CD14-positive monocyte (primary cell): ENCODE data around the gene UBR2. TPM values are rescaled to one million over a fixed set of nuclear protein-coding genes. Genes with fewer than 3 reads are reported as not detected.

ENCODE experiments used
- DNase-seq, 3 donors: peaks; one replicate each; pipeline ENCODE4 v3.0.0-alpha.2; 2011 to 2022
- H2AFZ ChIP-seq: 2 replicates; pipeline ENCODE4 v1.6.0; 2012; ENCODE audit warnings: mild to moderate bottlenecking, low read depth, low read length, inconsistent platforms; ENCODE audit not compliant: insufficient read depth, poor library complexity, severe bottlenecking
- H3K27ac ChIP-seq, 2 donors: 1 replicate in 1 of 2; 2 replicates in 1 of 2; pipeline ENCODE4 v1.5.1; 2012 to 2013; ENCODE audit warnings: low read length in 2 of 2, control low read depth in 1 of 2, inconsistent platforms in 1 of 2, low read depth in 1 of 2, mild to moderate bottlenecking in 1 of 2
- H3K27me3 ChIP-seq, 2 donors: one replicate each; pipeline versions ENCODE4 v1.6.0 to v1.6.1; 2011 to 2013; ENCODE audit warnings: low read length in 2 of 2; ENCODE audit not compliant: control insufficient read depth in 2 of 2, insufficient read depth in 2 of 2
- H3K36me3 ChIP-seq, 2 donors: replicated peaks in 1 of 2; 1 replicate in 1 of 2; 2 replicates in 1 of 2; pipeline versions ENCODE4 v1.5.1 to v1.6.1; 2012 to 2013; ENCODE audit warnings: low read length in 2 of 2, control low read depth in 1 of 2, inconsistent platforms in 1 of 2, mild to moderate bottlenecking in 1 of 2; ENCODE audit not compliant: insufficient read depth in 2 of 2, control insufficient read depth in 1 of 2
- H3K4me1 ChIP-seq, 2 donors: 1 replicate in 1 of 2; 2 replicates in 1 of 2; pipeline versions ENCODE4 v1.5.1 to v1.6.1; 2012 to 2013; ENCODE audit warnings: low read length in 2 of 2, control low read depth in 1 of 2, inconsistent platforms in 1 of 2, mild to moderate bottlenecking in 1 of 2, moderate library complexity in 1 of 2; ENCODE audit not compliant: insufficient read depth in 2 of 2, control insufficient read depth in 1 of 2
- H3K4me2 ChIP-seq: replicated peaks from 2 replicates; pipeline ENCODE3; 2012; ENCODE audit warnings: low read length, moderate library complexity, mild to moderate bottlenecking; ENCODE audit not compliant: poor library complexity, severe bottlenecking; ENCODE audit errors: extremely low read depth
- H3K4me3 ChIP-seq, 3 experiments: fragments of 200-600 bp in 1 of 3; sonication (generic) in 1 of 3; replicated peaks in 1 of 3; 1 replicate in 2 of 3; 2 replicates in 1 of 3; pipeline ENCODE4 v1.5.1; 2011 to 2013; ENCODE audit warnings: low read length in 3 of 3, mild to moderate bottlenecking in 3 of 3, control low read depth in 2 of 3, low read depth in 2 of 3, inconsistent platforms in 1 of 3, moderate library complexity in 1 of 3
- H3K79me2 ChIP-seq: 2 replicates; pipeline ENCODE4 v1.6.0; 2012; ENCODE audit warnings: mild to moderate bottlenecking, control low read depth, inconsistent platforms, low read length, moderate library complexity; ENCODE audit not compliant: insufficient read depth
- H3K9ac ChIP-seq: 2 replicates; pipeline ENCODE4 v1.6.0; 2017; ENCODE audit warnings: low read length, mild to moderate bottlenecking; ENCODE audit not compliant: insufficient read depth, poor library complexity, severe bottlenecking
- H3K9me3 ChIP-seq, 2 donors: replicated peaks in 1 of 2; 1 replicate in 1 of 2; 2 replicates in 1 of 2; pipeline versions ENCODE4 v1.5.1 to v1.6.1; 2012 to 2013; ENCODE audit warnings: low read length in 2 of 2, control low read depth in 1 of 2; ENCODE audit not compliant: control insufficient read depth in 1 of 2, insufficient read depth in 1 of 2
- H4K20me1 ChIP-seq: 2 replicates; pipeline ENCODE4 v1.6.0; 2012; ENCODE audit warnings: mild to moderate bottlenecking, low read length, control low read depth, moderate library complexity; ENCODE audit not compliant: insufficient read depth
- H3K27ac Mint-ChIP-seq, 7 donors: one replicate each; pipeline ENCODE4 v1.8.0; 2020; ENCODE audit warnings: mild to moderate bottlenecking in 7 of 7, mixed read lengths in 7 of 7, moderate library complexity in 6 of 7, inconsistent platforms in 2 of 7
- H3K27me3 Mint-ChIP-seq, 3 donors: one replicate each; pipeline ENCODE4 v1.8.0; 2021 to 2022; ENCODE audit warnings: low read depth in 3 of 3, mild to moderate bottlenecking in 3 of 3, mixed read lengths in 3 of 3, moderate library complexity in 3 of 3, inconsistent platforms in 1 of 3
- H3K36me3 Mint-ChIP-seq, 2 donors: one replicate each; pipeline ENCODE4 v1.8.0; 2020; ENCODE audit warnings: mixed read lengths in 2 of 2, inconsistent platforms in 1 of 2, mild to moderate bottlenecking in 1 of 2
- H3K4me1 Mint-ChIP-seq: one replicate; pipeline ENCODE4 v1.8.0; 2020; ENCODE audit warnings: mild to moderate bottlenecking, mixed read lengths
- H3K4me3 Mint-ChIP-seq, 2 donors: one replicate each; pipeline ENCODE4 v1.8.0; 2020; ENCODE audit warnings: mild to moderate bottlenecking in 2 of 2, mixed read lengths in 2 of 2, moderate library complexity in 1 of 2
- H3K9me3 Mint-ChIP-seq, 7 donors: one replicate each; pipeline ENCODE4 v1.8.0; 2020 to 2022; ENCODE audit warnings: mixed read lengths in 7 of 7, mild to moderate bottlenecking in 6 of 7, moderate library complexity in 6 of 7, inconsistent platforms in 2 of 7
- CTCF ChIP-seq: fragments of 200-600 bp; IDR thresholded peaks from one replicate; pipeline ENCODE4 v1.8.0; 2022; ENCODE audit warnings: antibody characterized with exemption, mild to moderate bottlenecking
- WGBS: methylation state at CpG from one replicate; pipeline ENCODE4 v1.1.5; 2013; ENCODE audit warnings: missing lambda C conversion rate; ENCODE audit not compliant: insufficient coverage; 5-methylcytosine and 5-hydroxymethylcytosine counted together
- intact Hi-C, 2 donors: fragments of 100-400 bp; cut with micrococcal nuclease; formaldehyde crosslinking; loops; one replicate each; pipeline versions ENCODE4 v1.15.0 to v1.15.1; 2023
- polyA plus RNA-seq, 3 donors: library from polyadenylated mRNA; depleted of rRNA in 1 of 3; unstranded in 2 of 3; stranded (reverse) in 1 of 3; fragments of 300-500 nt in 2 of 3; fragments of >200 nt in 1 of 3; fragmentation: Illumina TruSeq in 2 of 3; gene quantifications; 1 replicate in 2 of 3; 2 replicates in 1 of 3; pipeline ENCODE4 v1.2.3, GENCODE V29; 2012 to 2021

The UBR2 gene
- polyA plus RNA-seq, 3 donors: 9.0 to 17.8 (median 12.8) TPM

- H3K27me3 ChIP-seq: no peaks in the 10 kb centered on the region
- peaks cover 62% of the 10 kb centered on the region for H3K79me2 ChIP-seq
- DNase-seq: no peak
- no peak for TF ChIP-seq CTCF
- no peak overlapping the region for H3K4me2 ChIP-seq
- peaks cover 12 to 13% of the 10 kb centered on the region in 2 donors for H3K4me1 ChIP-seq
- H2AFZ ChIP-seq: no peak overlapping the region
- Mint-ChIP-seq H3K27ac (peak overlapping the region in 1 of 7 donors; percentile 38), H3K4me1 (peaks cover 21% of the 10 kb centered on the region), H3K27me3 (peaks cover 0 to 2% (median 0%) of the 10 kb centered on the region in 3 donors), H3K9me3 (no peaks in the 10 kb centered on the region), H3K36me3 (peaks cover 30 to 60% of the 10 kb centered on the region in 2 donors), H3K4me3 (no peak overlapping the region)
- H4K20me1 ChIP-seq: peaks cover 100% of the 10 kb centered on the region
- WGBS: no CpG with 5 or more reads among the region's 2 CpGs
- H3K4me3 ChIP-seq: no peak overlapping the region
- no peaks in the 10 kb centered on the region for H3K9me3 ChIP-seq
- H3K36me3 ChIP-seq: peaks cover 31 to 66% of the 10 kb centered on the region in 2 donors
- H3K27ac ChIP-seq: peak overlapping the region in 1 of 2 donors; percentile 63
- intact Hi-C loops: no loop called here
- H3K9ac ChIP-seq: no peak overlapping the region
These were observed 34.5 kb downstream of the UBR2 start for GRCh38 chr6:42598300-42598699.

GRCh38 chr6:42599558-42599957, 35.7 kb downstream of the UBR2 start:
- H3K9ac ChIP-seq: no peak overlapping the region
- DNase-seq: no peak
- H3K4me1 Mint-ChIP-seq: peaks cover 21% of the 10 kb centered on the region
- no peaks in the 10 kb centered on the region for H3K9me3 Mint-ChIP-seq
- peak overlapping the region in 2 of 7 donors; percentile 54 to 58 for H3K27ac Mint-ChIP-seq
- 60% methylated on average over 1 of the region's 3 CpGs for WGBS
- no peak overlapping the region for H3K4me2 ChIP-seq
- peaks cover 56% of the 10 kb centered on the region for H3K79me2 ChIP-seq
- H3K27ac ChIP-seq: peak overlapping the region in 1 of 2 donors; percentile 27
- H3K4me3 Mint-ChIP-seq: no peak overlapping the region
- H4K20me1 ChIP-seq: peaks cover 100% of the 10 kb centered on the region
- peaks cover 0 to 2% (median 0%) of the 10 kb centered on the region in 3 donors for H3K27me3 Mint-ChIP-seq
- TF ChIP-seq CTCF: no peak
- peaks cover 29 to 57% of the 10 kb centered on the region in 2 donors for H3K36me3 Mint-ChIP-seq
- intact Hi-C loops: no loop called here
- H3K36me3 ChIP-seq: peaks cover 27 to 67% of the 10 kb centered on the region in 2 donors
- H3K9me3 ChIP-seq: no peaks in the 10 kb centered on the region
- no peak overlapping the region for H2AFZ ChIP-seq
- H3K27me3 ChIP-seq: no peaks in the 10 kb centered on the region
- no peak overlapping the region for H3K4me3 ChIP-seq
- peaks cover 12 to 13% of the 10 kb centered on the region in 2 donors for H3K4me1 ChIP-seq
